Inflammatory macrophage treated with lipopolysaccharide for 4 hours (primary cell): ENCODE measurements around the gene HOXA1.
A peak's percentile ranks its signal among the peaks of the same experiment; 100 is the strongest.

ENCODE experiments used
- DNase-seq: peaks from one replicate; pipeline ENCODE4 v3.0.0-alpha.2; 2020

HOXA1 gene

DNA sequence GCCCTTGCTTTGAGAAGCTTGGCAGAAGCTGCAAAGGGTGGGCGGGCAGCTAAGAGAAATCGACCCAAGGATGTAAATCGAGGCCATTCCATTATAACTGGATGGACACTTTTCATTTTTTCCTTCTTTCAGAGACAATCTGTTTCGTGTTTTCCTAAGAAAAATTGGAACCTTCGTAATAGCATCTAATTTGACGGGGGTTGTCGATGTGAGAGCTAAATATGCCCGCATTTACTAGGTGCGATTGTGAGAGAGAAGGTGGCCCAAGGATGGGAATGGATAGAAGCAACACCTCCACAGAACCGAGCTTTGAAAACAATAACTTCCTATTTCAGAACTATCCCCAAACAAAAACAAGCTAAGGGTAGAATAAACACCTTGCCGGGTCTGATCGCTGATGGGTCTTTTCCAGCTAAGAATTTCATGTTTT, 35.6 kb upstream of the HOXA1 start:
- no peak for DNase-seq

DNA sequence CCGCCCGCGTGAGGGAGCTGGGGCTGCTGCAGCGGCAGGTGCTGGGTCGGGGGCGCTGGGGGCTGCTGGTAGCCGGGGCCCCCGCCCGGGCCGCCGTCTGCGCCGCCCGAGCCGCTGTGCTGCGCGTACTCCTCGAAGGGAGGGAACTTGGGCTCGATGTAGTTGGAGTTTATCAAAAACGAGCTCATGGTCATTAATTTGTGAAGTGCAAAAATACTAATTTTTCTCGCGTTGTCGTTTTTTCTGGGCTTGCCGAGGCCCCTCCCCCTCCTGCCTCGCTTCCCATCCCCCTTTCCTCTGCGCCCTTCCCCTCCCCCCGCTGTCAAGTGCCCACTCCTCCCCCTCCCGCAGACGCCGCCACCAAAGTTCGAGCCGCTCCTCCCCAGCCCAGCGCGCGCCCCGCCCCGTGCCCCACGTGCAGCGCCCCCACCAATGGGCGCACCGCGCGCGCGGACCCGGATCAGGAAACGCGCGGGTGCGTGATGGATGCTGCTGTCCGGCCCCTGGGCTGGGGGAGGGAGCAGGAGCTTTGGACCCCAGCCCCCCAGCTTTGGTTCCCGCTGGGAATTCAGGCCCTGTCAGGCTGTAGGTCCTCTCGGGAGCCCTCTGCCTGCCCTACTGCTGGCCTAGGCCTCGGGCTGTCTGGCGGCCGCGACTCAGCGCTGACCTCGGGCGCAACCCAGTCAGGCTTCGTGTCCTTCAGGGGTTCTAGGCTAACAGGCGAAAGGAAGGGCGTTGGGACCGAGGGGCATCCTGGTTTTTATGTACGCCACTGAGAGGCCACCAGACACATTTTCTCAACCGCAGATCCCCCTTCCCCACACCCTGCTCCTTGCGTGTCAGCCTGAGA, 35.0 kb upstream of the HOXA1 start, which contains the start of gene HOXA4:
HOXA4 (minus strand) TSS at position 218 of the 850 bp plus-strand sequence; CDS start at position 194, 24 bp downstream.
- DNase-seq = peak; percentile 82

DNA sequence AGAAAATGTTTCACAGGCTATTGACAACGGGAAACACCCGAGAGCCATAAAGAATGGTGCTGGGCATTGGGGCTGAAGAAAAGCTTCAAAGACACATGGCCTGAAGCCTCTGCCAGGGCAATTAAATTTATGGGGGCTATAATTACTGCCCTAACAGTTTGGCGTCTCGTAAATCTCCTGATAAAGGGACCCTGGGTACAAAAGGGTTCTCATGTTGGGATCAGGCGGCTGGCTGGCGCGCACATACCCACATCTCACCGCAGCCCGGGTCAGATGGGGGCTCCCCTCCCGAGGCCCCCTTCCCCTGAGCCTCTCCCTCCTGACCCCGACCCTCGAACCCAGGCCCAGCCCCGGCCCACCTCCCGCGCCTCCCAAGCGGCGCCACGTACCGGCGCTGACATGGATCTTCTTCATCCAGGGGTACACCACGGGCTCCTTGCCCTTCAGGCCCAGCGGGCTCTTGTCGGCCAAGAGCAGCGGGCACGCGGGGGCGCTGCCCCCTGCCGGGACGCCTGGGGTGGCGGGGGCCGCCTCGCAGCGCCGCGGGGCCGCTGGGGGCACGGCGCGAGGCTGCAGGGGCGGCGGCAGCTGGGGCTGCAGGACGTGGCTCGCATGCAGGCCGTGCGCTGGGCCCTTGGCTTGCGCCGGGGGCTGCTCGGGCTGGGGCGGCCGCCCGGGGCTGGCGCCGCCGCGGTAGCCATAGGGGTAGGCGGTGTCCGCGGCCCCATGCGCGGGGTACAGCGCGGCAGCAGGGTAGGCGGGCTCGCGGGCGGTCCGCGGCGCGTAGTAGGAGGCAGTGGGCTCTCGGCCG, 34.1 kb upstream of the HOXA1 start:
- DNase-seq = no peak

DNA sequence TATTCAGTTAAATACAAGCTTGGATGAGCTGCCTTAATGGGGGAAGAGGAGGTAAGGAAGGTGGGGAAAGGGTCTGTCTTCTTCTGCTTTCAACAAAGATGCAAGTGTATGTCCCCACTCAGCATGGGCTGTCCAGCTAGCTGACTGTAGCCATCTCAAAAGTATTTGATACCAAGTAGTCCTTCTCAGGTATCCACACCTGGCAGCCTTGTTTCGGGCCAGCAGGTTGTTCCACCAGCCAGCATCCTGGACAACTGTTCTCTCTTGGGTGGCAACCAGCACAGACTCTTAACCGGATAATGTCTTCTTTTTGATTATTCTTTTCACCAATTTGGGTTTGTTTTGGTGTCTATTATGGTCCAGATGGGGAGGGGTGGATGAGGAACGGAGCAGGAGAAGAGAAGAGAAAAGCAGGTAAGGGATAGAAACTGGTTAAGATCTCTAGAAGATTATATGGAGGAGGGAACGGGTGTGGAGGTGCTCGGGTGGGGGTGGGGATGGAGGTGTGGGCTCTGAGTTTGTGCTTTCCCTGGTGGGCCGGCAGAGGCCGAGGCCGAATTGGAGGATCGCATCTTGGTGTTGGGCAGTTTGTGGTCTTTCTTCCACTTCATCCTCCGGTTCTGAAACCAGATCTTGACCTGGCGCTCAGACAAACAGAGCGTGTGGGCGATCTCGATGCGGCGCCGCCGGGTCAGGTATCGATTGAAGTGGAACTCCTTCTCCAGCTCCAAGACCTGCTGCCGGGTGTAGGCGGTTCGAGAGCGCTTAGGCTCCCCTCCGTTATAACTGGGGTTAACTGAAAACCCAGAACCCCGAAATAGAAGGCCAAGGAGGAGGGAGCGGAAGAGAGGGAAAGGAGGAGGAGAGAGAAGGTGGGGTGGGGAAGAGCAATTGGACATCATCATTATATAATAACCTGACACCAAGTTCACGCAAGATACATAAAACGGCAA, 33.3 kb upstream of the HOXA1 start:
- DNase-seq = no peak

DNA sequence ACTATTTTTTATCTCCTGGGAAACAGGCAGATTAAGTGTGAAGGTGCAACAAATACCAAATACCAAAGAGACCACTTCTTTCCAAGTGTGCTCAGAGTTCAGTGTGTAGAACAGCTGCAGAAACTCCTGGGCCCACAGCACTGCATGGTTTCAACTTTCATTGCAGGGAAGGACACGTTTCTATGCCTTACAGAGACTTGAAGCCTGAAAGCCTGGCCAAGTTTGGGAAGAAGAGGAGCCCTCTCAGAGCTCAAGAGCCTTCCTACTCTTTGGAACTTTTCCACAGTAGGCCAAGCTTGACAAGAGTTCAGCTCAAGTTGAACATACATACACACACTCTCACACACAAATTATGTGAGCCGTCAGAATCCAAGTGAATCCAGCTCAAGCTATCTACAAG, 32.2 kb upstream of the HOXA1 start:
- no peak for DNase-seq

DNA sequence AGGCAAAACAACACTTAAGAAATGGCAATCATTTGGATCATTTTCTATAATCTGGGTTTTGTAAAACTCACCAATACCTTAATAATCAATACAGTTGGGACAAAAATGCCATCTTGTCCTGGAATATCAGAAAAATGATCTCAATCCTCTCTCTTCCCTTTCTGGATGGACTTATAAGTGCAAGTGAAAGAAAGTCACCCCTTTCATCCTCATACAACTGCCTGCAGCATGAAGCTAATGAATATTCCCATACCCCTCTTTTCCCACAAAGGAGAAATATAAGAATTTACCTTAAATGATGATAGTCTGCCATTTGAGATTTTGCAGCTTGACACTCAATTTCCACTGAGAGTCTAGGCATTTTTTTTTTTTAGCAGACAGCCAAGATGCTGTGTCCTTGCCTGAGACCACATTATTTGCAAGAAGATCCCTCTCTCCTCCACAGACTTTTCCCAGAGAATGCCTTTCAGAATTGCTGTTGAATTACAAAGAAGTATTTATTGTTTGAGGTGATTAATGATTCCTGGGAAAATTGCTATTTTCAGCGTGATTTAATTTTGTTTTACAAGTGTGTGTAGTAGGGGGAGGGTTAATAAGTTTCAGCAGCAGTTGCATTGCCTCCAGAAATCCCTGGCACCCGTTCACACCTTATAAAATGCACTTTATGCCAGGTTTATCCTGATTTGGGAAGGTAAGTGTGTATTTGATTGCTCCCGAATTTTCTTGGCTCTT, 31.0 kb upstream of the HOXA1 start:
- no peak for DNase-seq

- DNase-seq = no peak
Observed at GRCh38 chr7:27125986-27126394, 30.2 kb upstream of the HOXA1 start.

GRCh38 chr7:27124902-27125689, 29.3 kb upstream of the HOXA1 start:
- DNase-seq = no peak

- no peak for DNase-seq
Observed at GRCh38 chr7:27124096-27124901, 28.5 kb upstream of the HOXA1 start.

DNA sequence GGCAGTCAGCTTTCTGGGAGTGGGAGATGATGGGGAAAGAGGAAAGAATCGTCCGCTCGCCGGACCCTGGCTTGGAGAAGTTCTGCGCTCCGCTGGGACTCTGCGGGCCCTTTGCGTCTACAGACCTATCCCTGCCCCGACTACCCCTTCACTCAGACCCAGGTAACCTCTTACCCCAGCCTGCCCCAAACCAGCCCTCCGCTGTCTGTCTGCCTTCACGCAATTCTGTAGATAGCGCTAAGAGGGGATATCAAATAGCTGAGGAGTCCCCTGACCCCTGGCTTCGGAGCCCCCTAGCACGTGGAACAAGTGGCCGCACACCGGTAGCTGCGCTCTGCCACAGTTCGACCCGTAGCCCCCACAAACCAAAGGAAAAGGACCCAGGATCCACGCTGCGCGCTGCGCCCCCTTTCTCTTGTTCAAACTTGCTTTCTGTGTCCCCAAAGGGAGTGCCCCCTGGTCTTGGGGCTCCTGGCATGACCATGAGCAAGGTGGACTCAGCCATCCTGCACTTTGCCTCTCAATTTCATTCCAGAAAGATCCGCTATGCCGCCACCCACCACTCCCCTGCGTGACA, 27.8 kb upstream of the HOXA1 start:
- no peak for DNase-seq

DNA sequence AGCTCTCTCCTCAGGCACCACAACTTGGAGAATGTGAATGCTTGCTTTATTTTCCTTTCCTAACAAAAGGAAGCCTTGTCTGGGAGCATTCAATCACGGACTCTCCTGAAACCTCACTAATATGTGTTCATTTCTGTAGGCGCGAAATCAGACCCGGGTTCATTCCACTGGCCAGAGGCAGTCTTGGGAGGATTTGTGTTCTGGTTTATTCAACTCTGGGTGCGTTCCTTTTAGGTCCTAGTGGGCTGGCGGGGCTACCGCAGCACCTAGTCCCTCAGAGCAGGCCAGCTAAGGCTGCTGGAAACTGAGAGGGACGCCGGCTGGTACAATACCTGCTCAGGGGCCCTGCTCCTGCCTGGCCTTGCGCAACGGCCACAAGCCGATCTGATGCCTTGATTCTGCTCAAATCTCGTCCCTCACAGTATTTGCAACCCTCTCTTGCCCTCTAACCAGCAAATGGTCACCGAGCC, 27.2 kb upstream of the HOXA1 start:
- DNase-seq = no peak

GRCh38 chr7:27122077-27122910, 26.5 kb upstream of the HOXA1 start:
- DNase-seq = no peak

GRCh38 chr7:27121684-27122076, 25.9 kb upstream of the HOXA1 start:
- no peak for DNase-seq

DNA sequence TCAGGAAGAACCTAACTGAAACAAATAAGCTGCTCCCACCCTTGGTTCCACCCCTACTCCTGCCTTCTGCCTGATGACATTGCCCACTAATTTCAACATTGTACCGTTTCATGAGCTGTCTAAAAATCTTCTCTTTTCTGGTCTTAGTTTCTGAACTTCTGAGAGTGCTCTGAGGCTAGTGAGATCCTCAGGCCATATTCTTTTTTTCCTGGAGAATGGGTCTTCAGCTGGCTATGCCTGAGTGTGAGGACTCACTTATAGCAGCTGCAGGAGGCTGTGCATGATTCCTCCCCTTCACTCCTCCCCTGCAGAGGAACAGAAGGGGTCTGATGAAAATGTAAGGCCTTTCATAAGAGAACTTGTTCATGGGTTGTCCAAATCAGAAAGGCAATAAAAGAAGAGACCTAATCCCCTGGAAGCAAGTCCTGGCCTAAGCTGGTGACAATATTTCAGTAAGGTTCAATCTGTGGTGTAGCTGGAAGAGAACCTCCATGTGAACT, 23.7 kb upstream of the HOXA1 start:
- no peak for DNase-seq

GRCh38 chr7:27118580-27118979, 22.8 kb upstream of the HOXA1 start:
- DNase-seq = no peak

DNA sequence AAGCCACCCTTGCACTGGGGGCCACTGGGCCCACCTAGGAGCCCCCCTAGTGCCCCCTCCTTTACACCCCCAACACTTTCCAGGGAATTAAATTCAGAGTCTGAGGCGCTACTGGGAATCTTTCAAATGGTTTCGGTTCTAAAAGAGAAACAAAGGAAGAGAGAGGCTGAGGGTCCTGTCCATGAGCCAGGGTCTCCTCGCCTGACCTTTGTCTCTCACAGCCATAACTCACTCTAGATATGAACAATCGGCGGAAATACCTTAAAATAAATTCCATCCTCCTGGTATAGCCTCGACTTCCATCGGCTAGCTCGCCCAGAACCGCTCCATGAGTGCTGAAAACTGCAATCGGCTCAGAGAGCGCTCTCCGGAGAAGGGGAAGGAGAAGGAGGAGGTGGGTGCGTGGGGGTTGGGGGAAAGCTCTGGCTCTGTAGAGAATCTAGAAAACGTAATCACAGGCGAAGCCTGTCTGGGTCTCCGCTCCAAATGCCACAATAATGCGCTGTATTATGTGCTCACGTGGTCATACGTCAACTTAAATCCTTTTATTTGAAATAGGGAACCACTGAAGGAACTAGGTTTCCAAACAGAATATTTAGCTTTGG, 22.2 kb upstream of the HOXA1 start:
- no peak for DNase-seq

- DNase-seq = no peak
Observed at GRCh38 chr7:27116962-27117886, 21.4 kb upstream of the HOXA1 start.
